GDM1 (cell line): ENCODE data around the gene LCMT1.
"Not testable (repeated sequence)": the region's sequence is repeated elsewhere in the genome, so short reads cannot be mapped to it uniquely, and the experiment has no call there.

Experiments used
- DNase-seq: peaks from one replicate; lab custom pipeline; 2025; lab: John Stamatoyannopoulos, UW

Gene LCMT1

GRCh38 chr16:25148568-25149215 is 37.1 kb downstream of the LCMT1 start:
- no peak for DNase-seq

GRCh38 chr16:25151996-25152395 is 40.5 kb downstream of the LCMT1 start:
- DNase-seq: no peak

- DNase-seq: no peak
These were observed 44.3 kb downstream of the LCMT1 start for GRCh38 chr16:25155553-25156460.

GRCh38 chr16:25157271-25157875 is 45.8 kb downstream of the LCMT1 start:
- no peak for DNase-seq

GRCh38 chr16:25158401-25158800 is 46.9 kb downstream of the LCMT1 start:
- DNase-seq: no peak

- no peak for DNase-seq
These were observed 50.3 kb downstream of the LCMT1 start for GRCh38 chr16:25161753-25162367.

GRCh38 chr16:25163683-25164082 is 52.1 kb downstream of the LCMT1 start:
- DNase-seq: no peak

GRCh38 chr16:25165284-25165683 is 53.7 kb downstream of the LCMT1 start:
- no peak for DNase-seq

GRCh38 chr16:25167920-25168319 is 56.4 kb downstream of the LCMT1 start:
- not testable (repeated sequence) for DNase-seq

GRCh38 chr16:25171390-25171789 is 59.8 kb downstream of the LCMT1 start:
- no peak for DNase-seq

- no peak for DNase-seq
These were observed 61.3 kb downstream of the LCMT1 start for GRCh38 chr16:25172831-25173230.

GRCh38 chr16:25174285-25174684 is 62.7 kb downstream of the LCMT1 start:
- no peak for DNase-seq

GRCh38 chr16:25176136-25176535 is 64.6 kb downstream of the LCMT1 start:
- no peak for DNase-seq

GRCh38 chr16:25177512-25177830 is 65.9 kb downstream of the LCMT1 start:
- DNase-seq: no peak

GRCh38 chr16:25177831-25178688 is 66.5 kb downstream of the LCMT1 start:
- no peak for DNase-seq

- not testable (repeated sequence) for DNase-seq
These were observed 69.7 kb downstream of the LCMT1 start for GRCh38 chr16:25181236-25181635.

- no peak for DNase-seq
These were observed 73.2 kb downstream of the LCMT1 start for GRCh38 chr16:25184771-25185170.

GRCh38 chr16:25187491-25187795 is 75.9 kb downstream of the LCMT1 start:
- no peak for DNase-seq

- no peak for DNase-seq
These were observed 77.8 kb downstream of the LCMT1 start for GRCh38 chr16:25189305-25189704.

GRCh38 chr16:25192096-25192495 is 80.6 kb downstream of the LCMT1 start:
- DNase-seq: no peak

- DNase-seq: no peak
These were observed 82.8 kb downstream of the LCMT1 start for GRCh38 chr16:25194273-25194878.
